HG03432 (cell line): Measurements from ENCODE around the gene MAP3K4.

ENCODE experiments used
- ATAC-seq: cut with Tn5 transposase; IDR thresholded peaks from one replicate; pipeline ENCODE4 v1.9.1; 2021; ENCODE audit warnings: mild to moderate bottlenecking, moderate library complexity; ENCODE audit not compliant: unreplicated experiment

The MAP3K4 gene

GRCh38 chr6:161162722-161163121 is 171.2 kb downstream of the MAP3K4 start:
- no peak for ATAC-seq

GRCh38 chr6:161163466-161164181 is 172.1 kb downstream of the MAP3K4 start:
- no peak for ATAC-seq

- ATAC-seq, result no peak
Measured at GRCh38 chr6:161164182-161164625, 172.6 kb downstream of the MAP3K4 start.

- no peak for ATAC-seq
Measured at GRCh38 chr6:161166176-161166575, 174.6 kb downstream of the MAP3K4 start.

GRCh38 chr6:161166677-161167076 is 175.1 kb downstream of the MAP3K4 start:
- ATAC-seq, result no peak
